ENCODE data around the gene ANKRD53.
"Not testable (repeated sequence)": the region's sequence is repeated elsewhere in the genome, so short reads cannot be mapped to it uniquely, and the experiment has no call there.

The ANKRD53 gene

DNA sequence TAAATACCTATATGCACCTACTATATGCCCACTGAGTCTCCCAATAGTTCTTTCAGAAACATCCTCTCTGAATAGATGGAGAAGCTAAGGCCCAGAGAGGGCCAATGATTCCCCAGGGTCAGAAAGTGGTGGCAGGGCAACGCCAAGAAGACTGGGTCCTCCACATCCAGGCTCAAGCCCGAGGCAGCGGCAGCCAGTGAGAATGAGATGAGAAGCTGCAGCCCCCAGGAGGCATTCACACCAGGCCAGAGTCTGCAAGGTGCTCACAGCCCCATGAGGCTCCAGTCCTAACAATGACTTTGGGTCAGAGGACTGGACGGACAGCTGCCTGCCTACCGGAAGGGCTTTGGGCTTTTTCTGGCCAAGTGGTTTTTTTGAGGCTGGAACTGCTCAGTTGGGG, 12.7 kb downstream of the ANKRD53 start:
- DNase-seq (ENCODE audit: low spot score) = no peak

DNA sequence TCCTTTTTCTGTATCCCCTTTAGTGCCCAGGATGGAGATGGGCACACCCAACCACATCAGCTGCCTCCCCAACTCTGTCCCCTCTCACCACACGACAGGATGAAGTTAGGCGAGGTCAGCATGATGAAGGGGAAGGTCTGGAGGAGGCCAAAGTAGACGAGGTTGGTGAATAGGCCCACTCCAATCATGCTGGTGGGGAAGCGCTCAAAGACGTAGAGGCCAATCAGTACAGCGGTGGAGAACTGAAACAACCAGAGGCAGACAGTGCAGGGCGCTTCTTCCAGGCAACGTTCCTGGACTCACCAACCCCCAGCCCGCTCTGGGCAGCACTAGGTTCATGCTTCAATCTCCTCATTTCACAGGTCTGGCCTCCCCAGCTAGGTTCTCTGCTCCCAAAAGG, 13.3 kb downstream of the ANKRD53 start:
- DNase-seq (ENCODE audit: low spot score) = no peak

DNA sequence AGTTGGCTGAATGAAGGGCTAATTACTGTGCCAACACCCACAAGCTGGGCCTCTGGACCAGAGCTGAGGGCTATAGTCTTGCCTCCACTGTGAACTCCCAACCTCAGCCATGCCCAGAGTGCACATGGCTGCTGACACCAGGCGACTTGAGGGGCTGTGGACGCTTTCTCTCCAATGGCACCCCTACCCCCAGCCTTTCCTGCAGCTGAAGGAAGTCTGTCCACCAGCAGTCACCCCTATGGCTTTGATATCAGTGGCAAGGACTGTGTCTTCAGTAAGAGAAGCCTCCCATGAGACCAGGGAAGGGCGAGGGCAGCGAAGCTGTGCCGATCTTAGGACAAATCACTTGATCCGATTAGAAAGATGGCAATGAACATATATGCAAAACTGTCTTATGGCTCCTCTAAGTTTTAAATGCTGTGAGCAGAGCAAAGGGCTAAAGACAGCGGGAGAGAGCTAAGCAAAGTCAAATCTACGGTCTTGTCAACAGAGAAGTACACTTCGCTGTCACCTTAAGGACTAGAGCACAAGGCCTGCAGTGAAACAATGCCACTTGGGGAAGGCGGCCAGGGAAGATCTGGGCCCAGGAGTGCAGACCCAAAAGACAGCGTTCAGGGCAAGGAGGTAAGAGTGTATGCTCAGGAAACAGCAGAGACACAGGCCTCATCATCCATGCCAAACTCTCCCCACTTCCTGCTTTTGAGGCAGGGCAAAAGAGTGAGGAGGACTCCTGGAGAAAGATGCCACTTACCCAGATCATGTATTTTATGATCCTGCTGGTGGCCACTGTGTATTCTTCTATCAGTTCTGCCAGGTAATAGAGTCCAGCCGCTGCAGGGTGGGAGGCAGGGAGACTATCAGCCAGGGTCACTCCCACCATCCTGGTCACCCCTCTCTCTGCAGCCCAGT, 14.8 kb downstream of the ANKRD53 start:
- no peak for DNase-seq (ENCODE audit: low spot score)

DNA sequence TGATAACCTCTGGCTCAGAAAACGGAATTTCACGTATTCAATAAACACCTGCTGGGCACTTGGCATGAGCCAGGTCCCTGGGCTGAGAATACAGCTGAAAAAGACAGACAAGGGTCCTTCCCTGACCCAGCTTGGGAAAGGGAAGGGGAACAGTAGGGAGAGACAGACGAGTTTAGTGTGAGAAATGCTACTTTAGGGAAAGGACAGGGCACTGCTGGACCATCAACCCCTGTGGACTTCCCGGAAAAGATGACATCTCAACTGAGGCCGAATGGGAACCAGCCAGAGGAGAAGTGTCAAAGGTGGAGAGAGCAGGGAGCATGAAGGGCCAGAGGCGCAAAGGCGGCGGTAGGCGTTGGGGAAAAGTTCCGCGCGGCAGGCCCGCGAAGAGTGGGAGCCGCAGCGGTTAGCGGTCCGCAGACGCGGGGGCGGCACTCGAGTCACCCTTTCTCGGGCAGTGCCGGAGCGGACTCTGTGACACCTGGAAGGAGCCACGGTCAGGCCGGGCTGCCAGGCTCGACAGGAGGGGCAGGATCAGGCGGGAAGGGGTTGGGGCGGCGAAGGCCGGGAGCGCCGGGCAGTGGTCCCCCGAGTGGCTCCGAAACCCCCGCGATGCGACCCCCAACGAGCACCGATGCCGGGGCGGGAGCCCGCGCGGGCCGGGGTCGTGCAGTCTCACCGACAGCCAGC, 15.7 kb downstream of the ANKRD53 start:
- DNase-seq (ENCODE audit: low spot score) = peak; percentile 22

DNA sequence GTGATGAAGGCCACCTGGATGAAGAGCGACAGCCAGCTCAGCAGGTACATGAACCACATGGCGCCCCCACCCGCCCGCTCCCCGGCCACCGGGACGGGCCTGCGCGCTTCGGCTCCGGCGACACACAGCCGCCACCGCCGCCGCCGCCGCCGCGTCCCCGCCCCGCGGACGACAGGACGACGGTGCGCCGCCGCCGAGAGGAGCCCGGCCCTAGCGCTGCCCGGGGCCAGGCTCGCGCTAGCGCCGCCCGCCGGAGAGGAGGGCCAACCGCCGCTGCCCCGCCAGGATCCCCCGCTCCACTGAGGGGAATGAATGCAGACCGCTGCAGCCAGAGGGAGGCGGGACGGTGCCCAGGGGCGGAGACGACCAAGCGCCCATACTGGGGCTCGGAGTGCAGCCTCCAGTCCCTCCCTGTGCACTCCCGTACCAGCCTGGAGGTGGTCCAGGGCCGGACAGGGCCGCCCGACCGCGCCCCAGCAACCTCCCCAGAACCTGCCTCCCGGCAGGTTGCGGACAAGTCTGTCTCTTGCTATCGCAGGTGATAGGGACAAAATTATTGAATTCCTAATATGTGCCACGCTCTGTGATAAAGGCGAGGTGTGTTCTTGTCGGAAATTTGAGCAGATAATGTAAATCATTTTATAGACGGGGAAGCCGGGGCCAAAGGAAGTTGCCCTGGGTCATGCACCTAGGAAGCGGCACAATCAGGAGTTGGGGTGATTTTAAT, 16.4 kb downstream of the ANKRD53 start, which contains the start of gene TEX261:
TSS of gene TEX261 (minus strand) at position 175 of the 727 bp plus-strand sequence. CDS start at position 59, 116 bp downstream.
- DNase-seq (ENCODE audit: low spot score) = peak; percentile 77

DNA sequence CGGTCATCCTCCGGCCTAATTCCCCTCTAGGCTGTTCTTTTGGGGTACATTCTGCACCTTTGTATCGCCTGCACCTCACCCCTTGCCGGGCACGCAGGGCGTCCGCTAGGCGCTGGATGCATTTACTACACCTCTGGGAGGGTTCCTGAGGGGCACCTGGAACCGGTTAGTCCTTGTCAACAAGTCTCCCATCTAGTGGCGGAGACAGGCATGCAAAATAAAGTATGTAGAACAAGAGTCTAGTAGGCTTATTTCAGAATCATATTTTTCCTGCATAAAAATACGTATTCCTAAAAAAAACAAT, 16.9 kb downstream of the ANKRD53 start:
- no peak for DNase-seq (ENCODE audit: low spot score)

DNA sequence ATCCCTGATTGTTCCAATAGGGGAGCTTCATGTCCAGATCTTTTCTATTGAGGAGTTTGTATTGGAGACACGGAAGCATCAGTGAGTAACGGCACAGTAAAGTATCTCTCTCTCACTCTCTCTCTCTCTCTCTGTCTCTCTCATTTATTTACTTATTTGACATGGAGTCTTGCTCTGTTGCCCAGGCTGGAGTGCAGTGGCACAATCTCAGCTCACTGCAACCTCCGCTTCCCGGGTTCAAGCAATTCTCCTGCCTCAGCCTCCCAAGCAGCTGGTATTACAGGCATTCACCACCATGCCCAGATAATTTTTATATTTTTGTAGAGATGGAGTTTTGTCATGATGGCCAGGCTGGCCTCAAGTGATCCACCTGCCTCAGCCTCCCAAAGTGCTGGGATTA, 20.5 kb downstream of the ANKRD53 start:
- not testable (repeated sequence) for DNase-seq (ENCODE audit: low spot score)

DNA sequence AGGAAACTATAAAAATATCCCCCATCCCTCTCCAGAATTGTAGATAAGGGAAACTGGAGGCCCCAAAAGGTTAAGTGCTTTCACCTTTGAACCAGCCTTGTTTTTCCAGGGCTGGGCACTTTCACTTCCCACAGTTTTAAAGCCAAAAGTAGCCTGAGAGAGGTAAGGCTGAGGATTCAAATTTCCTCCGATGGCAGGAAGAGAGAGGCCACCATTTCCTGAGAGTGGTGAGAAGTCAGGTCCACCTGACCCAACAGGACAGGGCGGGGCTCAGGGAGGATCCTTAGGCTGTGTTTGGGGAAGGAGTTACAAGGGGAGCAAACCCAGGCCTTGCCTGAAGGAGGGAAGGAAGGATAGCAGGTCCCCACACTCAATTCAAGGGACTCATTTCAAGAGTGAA, 20.9 kb downstream of the ANKRD53 start:
- no peak for DNase-seq (ENCODE audit: low spot score)

DNA sequence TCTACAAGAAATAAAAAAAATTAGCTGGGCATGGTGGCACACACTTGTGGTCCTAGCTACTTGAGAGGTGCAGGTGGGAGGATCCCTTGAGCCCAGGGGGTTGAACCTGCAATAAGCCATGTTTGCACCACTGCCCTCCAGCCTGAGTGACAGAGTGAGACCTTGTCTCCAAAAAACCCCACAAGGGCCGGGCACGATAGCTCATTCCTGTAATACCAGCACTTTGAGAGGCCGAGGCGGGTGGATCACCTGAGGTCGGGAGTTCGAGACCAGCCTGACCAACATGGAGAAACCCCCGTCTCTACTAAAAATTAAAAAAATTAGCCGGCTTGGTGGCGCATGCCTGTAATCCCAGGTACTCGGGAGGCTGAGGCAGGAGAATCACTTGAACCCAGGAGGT, 21.5 kb downstream of the ANKRD53 start:
- DNase-seq (ENCODE audit: low spot score) = not testable (repeated sequence)

DNA sequence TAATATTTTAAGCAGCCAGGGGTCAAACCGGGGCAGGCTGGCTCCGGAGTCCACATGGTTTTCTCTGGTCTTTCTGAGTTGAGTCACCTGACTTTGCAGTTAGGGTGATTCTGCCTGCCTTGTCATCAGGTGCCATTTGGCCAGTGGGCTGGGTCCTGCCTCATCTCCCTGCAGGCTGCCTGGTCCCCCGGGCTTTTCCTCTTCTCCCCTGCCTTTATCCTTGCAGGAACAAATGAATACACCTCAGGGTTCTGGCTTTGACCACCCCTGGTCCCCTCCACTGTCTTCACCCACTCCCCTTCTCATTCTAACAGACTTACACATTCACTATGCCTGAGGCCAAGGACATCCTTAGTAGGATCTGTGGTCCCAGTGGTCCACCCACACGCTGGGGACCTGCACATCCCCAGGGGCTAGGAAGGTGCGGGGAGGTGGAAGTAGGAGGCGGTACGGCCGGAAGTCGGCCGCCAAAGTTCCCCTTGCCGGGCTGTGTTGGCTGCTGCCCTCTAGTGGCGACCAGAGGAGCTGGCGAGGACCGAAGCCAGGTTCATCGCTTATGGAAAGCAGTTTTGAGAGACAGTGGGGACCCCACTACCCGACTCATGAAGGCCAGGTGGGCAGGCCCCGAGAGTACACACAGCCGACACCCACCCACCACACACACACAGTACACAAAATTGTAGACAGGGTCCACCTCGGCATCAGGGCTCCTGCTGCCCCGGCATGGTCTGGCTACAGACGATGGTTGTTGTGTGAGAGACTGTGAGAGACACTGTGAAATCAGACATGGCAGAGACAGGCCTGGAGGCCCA, 22.6 kb downstream of the ANKRD53 start:
- DNase-seq (ENCODE audit: low spot score) = peak; percentile 57

DNA sequence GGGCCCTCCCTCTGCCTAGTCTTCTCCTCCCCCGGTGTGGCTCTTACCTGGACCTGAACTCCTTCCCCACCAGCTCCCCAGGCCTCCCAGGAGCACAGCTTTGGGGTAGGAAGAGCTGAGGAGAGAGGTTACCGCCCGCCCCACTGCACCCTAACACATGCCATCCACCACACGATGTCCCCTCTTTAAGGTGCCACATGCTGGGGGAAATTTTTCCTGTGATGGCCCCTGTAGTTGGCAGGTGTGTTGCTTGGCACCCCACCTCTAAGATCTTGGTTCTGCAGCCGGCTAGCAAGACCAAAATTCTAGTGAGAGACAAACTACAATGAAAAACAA, 23.1 kb downstream of the ANKRD53 start:
- DNase-seq (ENCODE audit: low spot score) = no peak

DNA sequence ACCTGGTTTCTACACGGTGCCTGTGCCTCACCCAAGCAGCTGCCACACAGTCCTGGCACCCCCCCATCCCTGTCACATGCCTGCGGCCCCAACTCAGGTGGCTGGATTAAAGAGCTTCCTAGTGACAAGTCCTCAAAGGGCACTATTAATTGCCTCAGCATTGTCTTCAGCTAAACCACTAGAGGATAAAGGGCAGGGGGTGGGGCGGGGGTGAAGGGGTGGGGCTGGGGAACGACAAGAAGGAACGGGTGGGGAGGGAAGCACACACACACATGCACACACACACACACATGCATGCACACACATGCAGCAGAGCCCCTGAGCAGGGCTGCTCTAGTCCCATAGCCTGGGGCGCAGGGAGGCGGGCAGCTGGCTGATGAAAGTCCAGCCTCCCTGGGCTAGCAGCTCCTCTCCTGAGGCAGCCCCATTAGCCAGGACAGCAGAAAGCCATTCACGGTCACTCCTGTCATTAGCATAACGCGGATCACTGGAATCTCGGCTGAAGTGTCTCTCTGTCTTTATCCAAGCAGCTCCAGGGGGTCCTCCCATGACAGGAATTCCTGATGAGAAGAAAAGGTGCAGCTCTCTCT, 23.6 kb downstream of the ANKRD53 start:
- no peak for DNase-seq (ENCODE audit: low spot score)

DNA sequence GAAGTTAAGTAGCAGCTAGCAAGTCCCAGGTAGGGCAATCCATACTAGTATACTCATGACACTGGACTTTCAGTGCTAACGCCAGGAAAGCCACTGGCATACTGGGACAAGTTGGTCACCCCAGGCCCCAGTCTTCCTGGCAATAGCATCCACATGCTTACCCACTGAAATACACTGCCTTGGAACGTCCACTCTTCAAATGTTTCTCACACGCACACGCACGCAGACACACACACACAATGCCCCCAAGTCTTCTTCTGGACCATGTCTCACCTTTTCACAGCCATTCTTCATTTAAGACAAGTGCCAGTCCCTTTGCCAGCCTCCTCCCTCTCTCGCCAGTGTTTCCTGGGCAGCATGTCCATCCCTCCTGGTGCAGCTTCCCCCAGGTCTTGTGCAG, 25.0 kb downstream of the ANKRD53 start:
- DNase-seq (ENCODE audit: low spot score) = no peak

DNA sequence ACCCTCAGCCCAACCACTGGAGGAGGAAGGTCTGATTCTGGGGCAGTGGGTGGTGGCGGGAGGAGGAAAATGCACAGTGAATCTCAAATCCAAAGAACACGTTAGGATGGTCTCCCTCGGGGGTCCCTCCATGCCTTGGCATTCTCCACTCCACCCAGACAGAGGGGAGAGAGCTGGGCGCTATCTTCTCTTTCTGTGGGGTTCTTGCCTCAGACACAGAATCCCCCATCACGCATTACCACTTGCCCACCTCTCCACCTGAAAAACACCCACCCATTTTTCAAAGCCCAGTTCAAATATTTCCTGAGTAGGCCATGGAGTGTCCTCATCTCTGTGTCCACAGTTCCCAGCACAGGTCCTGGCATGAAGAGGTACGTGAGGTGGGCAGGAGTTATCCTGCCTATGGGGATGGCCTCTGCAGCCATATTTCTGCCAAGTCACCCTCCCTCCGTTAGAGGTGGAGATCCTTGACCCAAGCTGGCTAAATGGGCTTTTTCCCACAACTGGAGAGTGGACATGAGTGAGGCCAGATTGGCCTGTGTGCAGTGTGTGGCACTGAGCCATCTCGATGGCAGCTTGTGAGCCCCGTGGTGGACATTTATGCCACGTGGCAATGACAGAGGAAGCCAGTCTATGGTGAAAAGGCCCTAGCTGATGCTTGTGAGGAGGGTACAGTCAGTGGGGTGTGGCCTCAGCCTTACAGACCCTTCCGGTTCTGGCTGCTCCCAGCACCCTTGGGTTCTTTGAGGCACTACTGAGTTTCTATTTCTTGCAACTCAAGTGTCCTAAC, 25.7 kb downstream of the ANKRD53 start:
- DNase-seq (ENCODE audit: low spot score) = no peak

DNA sequence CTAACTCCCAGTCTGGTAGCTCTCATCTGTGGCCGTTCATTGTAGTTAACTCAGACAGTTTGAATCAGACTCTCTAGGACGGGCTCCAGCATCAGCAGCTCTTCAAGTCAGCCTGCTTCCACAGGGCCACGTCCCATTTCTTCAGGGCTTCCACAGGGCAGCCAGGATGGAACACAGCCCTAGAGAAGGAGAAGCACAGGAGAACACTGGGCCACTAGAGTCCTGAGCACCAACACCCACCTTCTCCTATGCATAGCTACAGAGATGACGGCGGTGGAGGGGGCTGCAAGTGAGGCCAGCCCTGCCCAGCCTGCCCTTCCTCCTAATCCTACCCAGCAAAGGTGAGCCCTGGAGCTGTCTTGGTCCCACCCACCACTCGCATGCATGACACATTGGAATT, 26.4 kb downstream of the ANKRD53 start:
- no peak for DNase-seq (ENCODE audit: low spot score)

DNA sequence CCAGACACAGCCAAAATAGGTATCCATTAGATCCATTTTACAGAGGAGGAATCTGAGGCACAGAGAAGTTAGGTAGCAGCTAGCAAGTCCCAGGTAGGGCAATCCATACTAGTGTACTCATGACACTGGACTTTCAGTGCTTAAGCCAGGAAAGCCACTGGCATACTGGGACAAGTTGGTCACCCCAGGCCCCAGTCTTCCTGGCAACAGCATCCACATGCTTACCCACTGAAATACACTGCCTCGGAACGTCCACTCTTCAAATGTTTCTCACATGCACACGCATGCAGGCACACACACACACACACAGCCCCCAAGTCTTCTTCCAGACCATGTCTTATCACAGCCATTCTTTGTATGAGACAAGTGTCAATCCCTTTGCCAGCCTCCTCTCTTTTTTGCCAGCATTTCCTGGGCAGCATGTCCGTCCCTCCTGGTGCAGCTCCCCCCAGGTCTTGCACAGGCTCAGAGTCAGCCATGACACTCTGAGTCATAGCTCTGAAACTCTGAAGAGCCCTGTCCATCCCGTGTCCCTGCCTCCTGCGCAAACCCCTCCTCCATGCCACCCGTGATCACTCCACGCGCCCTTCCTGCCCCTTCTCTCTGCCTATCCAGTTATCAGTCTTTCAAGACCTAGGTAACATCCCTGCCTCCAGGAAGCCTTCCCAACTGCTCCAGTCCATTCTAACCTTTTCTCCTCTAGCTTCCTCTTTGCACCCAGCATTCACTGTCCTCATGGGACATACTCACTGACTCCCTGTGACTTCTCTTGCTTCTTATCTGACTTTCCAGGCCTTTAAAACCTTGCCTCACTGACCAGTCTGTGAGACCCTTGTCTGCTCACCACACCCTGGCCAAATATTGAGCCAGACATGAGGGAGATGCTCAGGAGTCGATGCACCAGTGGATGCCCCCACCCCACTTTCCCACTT, 27.1 kb downstream of the ANKRD53 start:
- no peak for DNase-seq (ENCODE audit: low spot score)

DNA sequence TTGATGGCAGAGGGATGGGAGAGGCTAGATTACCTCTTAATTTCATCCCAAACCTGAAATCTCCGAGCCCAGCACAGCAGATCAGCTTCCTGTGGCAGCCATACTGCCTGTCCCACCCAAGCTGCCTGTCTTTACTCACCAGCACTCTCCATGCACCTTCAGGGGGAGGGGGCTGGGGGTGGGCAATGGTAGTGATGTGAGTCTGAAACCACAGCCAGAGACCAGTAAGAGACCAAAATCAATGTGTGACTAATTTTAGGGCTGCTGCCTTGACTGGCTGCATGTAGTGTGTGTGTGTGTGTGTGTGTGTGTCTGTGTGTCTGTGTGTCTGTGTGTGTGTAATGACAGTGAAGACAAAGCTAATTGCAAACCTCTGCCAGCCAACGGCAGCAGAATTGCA, 27.9 kb downstream of the ANKRD53 start:
- DNase-seq (ENCODE audit: low spot score) = no peak

DNA sequence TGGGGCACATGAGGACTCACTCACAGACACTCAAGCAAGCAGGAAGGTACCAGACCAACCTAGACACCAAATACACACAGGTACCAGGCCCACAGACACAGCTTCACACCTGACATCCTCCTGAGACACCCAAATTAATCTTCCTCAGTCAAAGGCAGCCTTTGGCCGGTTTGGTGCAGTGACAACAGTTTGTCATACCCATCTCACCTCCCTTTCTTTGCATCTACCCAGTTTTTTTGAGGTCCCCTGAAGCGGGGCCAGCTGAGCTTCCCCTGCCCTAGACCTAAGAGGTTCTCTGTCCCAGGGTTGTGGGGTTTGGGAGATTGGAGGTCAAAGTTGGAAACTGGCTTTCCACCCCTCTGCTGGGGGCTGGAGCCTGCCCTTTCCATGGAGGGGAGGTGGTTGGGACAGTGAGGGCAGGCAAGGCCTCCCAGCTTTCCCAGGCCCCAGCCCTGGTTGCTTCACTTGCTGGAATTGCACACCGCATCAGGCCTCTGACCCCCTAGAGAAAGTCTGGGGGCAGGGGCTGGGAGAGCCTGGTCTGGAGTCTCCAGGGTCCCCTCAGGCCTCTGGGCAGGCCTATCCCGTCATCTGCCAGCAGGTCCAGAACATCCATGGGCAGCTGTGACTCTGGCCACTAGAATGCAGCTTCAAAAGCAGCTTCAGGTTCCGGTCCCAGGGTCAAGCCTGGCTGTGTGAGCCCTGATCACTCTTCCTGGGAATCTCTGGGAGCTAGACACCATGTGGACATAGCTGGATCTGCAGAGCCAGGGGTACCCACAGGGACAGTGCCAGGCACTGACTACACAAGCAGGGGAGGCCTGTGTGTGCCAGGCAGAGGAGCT, 28.7 kb downstream of the ANKRD53 start:
- no peak for DNase-seq (ENCODE audit: low spot score)

DNA sequence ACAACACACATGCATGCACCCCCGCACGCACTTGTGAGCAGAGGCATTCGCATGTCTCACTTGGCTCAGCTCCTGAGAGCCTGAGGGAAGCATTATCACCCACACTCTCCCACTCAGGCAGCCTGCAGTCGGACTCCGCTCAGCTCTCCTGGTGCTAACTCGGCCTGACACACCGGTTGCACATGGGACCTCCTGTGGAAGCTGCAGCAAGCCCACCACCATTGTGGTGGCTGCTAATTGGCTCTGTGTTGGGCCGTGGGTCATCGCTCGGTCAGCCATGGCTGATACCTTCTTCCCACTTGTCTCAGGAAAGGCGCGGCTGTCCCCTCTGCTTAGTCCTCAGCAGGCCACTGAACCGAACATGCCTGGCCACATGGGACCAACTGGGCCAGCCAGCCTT, 29.9 kb downstream of the ANKRD53 start:
- no peak for DNase-seq (ENCODE audit: low spot score)

Measured in kidney capillary endothelial cell (primary cell).